ENCODE results near the gene SLC6A17.

DNA sequence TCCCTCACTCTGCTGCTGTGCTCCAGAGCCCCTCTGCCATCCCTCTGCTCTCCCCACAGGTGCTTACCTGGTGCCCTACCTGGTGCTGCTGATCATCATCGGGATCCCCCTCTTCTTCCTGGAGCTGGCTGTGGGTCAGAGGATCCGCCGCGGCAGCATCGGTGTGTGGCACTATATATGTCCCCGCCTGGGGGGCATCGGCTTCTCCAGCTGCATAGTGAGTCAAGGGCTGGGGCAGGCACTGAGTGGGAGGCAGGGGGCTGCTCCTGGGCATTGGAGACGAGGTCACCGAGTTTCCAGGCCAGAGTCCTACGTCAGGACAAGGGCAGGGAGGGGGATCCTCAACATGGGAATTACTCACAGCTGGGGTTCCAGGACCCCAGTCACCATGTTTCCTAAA is 21.7 kb downstream of the SLC6A17 start:
- TF ChIP-seq, protein P1, sequence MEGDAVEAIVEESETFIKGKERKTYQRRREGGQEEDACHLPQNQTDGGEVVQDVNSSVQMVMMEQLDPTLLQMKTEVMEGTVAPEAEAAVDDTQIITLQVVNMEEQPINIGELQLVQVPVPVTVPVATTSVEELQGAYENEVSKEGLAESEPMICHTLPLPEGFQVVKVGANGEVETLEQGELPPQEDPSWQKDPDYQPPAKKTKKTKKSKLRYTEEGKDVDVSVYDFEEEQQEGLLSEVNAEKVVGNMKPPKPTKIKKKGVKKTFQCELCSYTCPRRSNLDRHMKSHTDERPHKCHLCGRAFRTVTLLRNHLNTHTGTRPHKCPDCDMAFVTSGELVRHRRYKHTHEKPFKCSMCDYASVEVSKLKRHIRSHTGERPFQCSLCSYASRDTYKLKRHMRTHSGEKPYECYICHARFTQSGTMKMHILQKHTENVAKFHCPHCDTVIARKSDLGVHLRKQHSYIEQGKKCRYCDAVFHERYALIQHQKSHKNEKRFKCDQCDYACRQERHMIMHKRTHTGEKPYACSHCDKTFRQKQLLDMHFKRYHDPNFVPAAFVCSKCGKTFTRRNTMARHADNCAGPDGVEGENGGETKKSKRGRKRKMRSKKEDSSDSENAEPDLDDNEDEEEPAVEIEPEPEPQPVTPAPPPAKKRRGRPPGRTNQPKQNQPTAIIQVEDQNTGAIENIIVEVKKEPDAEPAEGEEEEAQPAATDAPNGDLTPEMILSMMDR (IDR thresholded peaks at IDR 0.05): no peak
- TF ChIP-seq FOXK1 (CRISPR knock-in tag; IDR thresholded peaks at IDR 0.05): no peak
- TF ChIP-seq, protein P2, sequence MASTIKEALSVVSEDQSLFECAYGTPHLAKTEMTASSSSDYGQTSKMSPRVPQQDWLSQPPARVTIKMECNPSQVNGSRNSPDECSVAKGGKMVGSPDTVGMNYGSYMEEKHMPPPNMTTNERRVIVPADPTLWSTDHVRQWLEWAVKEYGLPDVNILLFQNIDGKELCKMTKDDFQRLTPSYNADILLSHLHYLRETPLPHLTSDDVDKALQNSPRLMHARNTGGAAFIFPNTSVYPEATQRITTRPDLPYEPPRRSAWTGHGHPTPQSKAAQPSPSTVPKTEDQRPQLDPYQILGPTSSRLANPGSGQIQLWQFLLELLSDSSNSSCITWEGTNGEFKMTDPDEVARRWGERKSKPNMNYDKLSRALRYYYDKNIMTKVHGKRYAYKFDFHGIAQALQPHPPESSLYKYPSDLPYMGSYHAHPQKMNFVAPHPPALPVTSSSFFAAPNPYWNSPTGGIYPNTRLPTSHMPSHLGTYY (CRISPR knock-in tag; IDR thresholded peaks at IDR 0.05): no peak
